Neural cell (in vitro differentiated cells): ENCODE results near the gene IL1A. TPM values are rescaled to one million over a fixed set of nuclear protein-coding genes. Genes with fewer than 3 reads are reported as not detected.

ENCODE experiments used
- H2AFZ ChIP-seq: fragments of 200-600, 300-800 bp; sonication (generic), shearing (Covaris generic); 2 replicates; pipeline ENCODE4 v1.6.0; 2014; ENCODE audit warnings: low read depth, mild to moderate bottlenecking, antibody characterized with exemption, low read length, moderate library complexity
- H3F3A ChIP-seq: fragments of 200-600 bp; shearing (Covaris generic); 2 replicates; pipeline ENCODE4 v1.6.1; 2016; ENCODE audit warnings: mild to moderate bottlenecking, moderate library complexity, mixed read lengths, antibody characterized with exemption, low read length; ENCODE audit not compliant: insufficient read depth, poor library complexity, severe bottlenecking
- H3K27ac ChIP-seq: fragments of 200-600, 300-800 bp; sonication (generic), shearing (Covaris generic); 2 replicates; pipeline ENCODE4 v1.5.1; 2014; ENCODE audit warnings: mild to moderate bottlenecking, low read length, moderate library complexity
- H3K27me3 ChIP-seq: fragments of 300-800, 200-600 bp; sonication (generic), shearing (Covaris generic); 2 replicates; pipeline ENCODE4 v1.6.0; 2014; ENCODE audit warnings: mild to moderate bottlenecking, low read depth, low read length, moderate library complexity; ENCODE audit not compliant: insufficient read depth
- H3K36me3 ChIP-seq: fragments of 300-800, 200-600 bp; sonication (generic), shearing (Covaris generic); 2 replicates; pipeline ENCODE4 v1.5.1; 2014; ENCODE audit warnings: mild to moderate bottlenecking, antibody characterized with exemption, low read length, moderate library complexity; ENCODE audit not compliant: insufficient read depth
- H3K4me2 ChIP-seq: fragments of 300-800, 200-600 bp; sonication (generic), shearing (Covaris generic); 2 replicates; pipeline ENCODE4 v1.6.0; 2014; ENCODE audit warnings: mild to moderate bottlenecking, low read length
- H3K4me3 ChIP-seq: fragments of 300-800, 200-600 bp; sonication (generic), shearing (Covaris generic); 2 replicates; pipeline ENCODE4 v1.5.1; 2014; ENCODE audit warnings: mild to moderate bottlenecking, low read length, moderate library complexity
- H3K79me2 ChIP-seq: fragments of 200-600 bp; shearing (Covaris generic); replicated peaks from 2 replicates; pipeline ENCODE4 v1.6.0; 2014; ENCODE audit warnings: mild to moderate bottlenecking, low read length, moderate library complexity; ENCODE audit not compliant: insufficient read depth
- H3K9ac ChIP-seq: fragments of 300-800, 200-600 bp; sonication (generic), shearing (Covaris generic); 2 replicates; pipeline ENCODE4 v1.6.1; 2016; ENCODE audit warnings: mild to moderate bottlenecking, low read length, mixed read lengths
- H3K9me2 ChIP-seq: fragments of 200-600 bp; shearing (Covaris generic); 2 replicates; pipeline ENCODE4 v1.6.1; 2016; ENCODE audit warnings: mild to moderate bottlenecking, low read length, mixed read lengths; ENCODE audit not compliant: insufficient read depth
- H3K9me3 ChIP-seq: fragments of 200-600, 300-800 bp; sonication (generic), shearing (Covaris generic); 2 replicates; pipeline ENCODE4 v1.6.1; 2016; ENCODE audit warnings: mild to moderate bottlenecking, mixed run types, low read length, moderate library complexity, mixed read lengths
- H4K20me1 ChIP-seq: fragments of 200-600 bp; shearing (Covaris generic); 2 replicates; pipeline ENCODE4 v1.6.1; 2016; ENCODE audit warnings: mild to moderate bottlenecking, mixed run types; ENCODE audit not compliant: insufficient read depth
- CTCF ChIP-seq: fragments of 450-650 bp; IDR thresholded peaks from 2 replicates; pipeline ENCODE4 v1.5.1; 2014; ENCODE audit warnings: antibody characterized with exemption, mild to moderate bottlenecking, moderate library complexity; ENCODE audit not compliant: poor library complexity, severe bottlenecking
- EP300 ChIP-seq: fragments of 450-650 bp; conservative IDR thresholded peaks from 2 replicates; pipeline ENCODE4 v1.6.1; 2014; ENCODE audit warnings: antibody characterized with exemption, mild to moderate bottlenecking, moderate library complexity; ENCODE audit not compliant: poor library complexity, severe bottlenecking
- EZH2 ChIP-seq: fragments of 200-600, 300-800 bp; shearing (Covaris generic), sonication (generic); IDR thresholded peaks from 2 replicates; pipeline ENCODE4 v1.6.1; 2014; ENCODE audit warnings: antibody characterized with exemption, low read length, borderline replicate concordance, mild to moderate bottlenecking; ENCODE audit not compliant: insufficient read depth, poor library complexity, severe bottlenecking
- MXI1 ChIP-seq: fragments of 450-650 bp; conservative IDR thresholded peaks from 2 replicates; pipeline ENCODE4 v1.6.1; 2014; ENCODE audit warnings: antibody characterized with exemption, mild to moderate bottlenecking; ENCODE audit not compliant: poor library complexity, severe bottlenecking
- POLR2AphosphoS5 ChIP-seq: IDR thresholded peaks from 2 replicates; pipeline ENCODE4 v1.6.1; 2012
- RAD21 ChIP-seq: fragments of 450-650 bp; conservative IDR thresholded peaks from 2 replicates; pipeline ENCODE4 v1.6.1; 2014; ENCODE audit warnings: antibody characterized with exemption, mild to moderate bottlenecking, moderate library complexity
- REST ChIP-seq: IDR thresholded peaks from 2 replicates; pipeline ENCODE4 v1.6.1; 2012; ENCODE audit warnings: borderline replicate concordance
- SMC3 ChIP-seq: fragments of 450-650 bp; conservative IDR thresholded peaks from 2 replicates; pipeline ENCODE4 v1.6.1; 2014; ENCODE audit warnings: antibody characterized with exemption, mild to moderate bottlenecking, moderate library complexity; ENCODE audit not compliant: poor library complexity
- TAF1 ChIP-seq: IDR thresholded peaks from 2 replicates; pipeline ENCODE4 v1.6.1; 2012; ENCODE audit warnings: low read depth
- polyA plus RNA-seq: library from polyadenylated mRNA; depleted of rRNA; stranded (reverse); fragments of >200 nt; gene quantifications from 2 replicates; pipeline ENCODE4 v1.2.3, GENCODE V29; 2014

Gene IL1A
- polyA plus RNA-seq, 1 donor from 2014 or later: 0.14 TPM

- H3K27me3 ChIP-seq: no peaks in the 10 kb centered on the region
- no peak overlapping the region for H2AFZ ChIP-seq
- no peak overlapping the region for H3K27ac ChIP-seq
- no peak overlapping the region for H3K4me2 ChIP-seq
- no peaks in the 10 kb centered on the region for H3K9me3 ChIP-seq
- H3K4me3 ChIP-seq: no peak overlapping the region
- H3K36me3 ChIP-seq: no peaks in the 10 kb centered on the region
- no peaks in the 10 kb centered on the region for H3F3A ChIP-seq
- no peak overlapping the region for H3K9ac ChIP-seq
- no peaks in the 10 kb centered on the region for H3K79me2 ChIP-seq
- no peaks in the 10 kb centered on the region for H3K9me2 ChIP-seq
- H4K20me1 ChIP-seq: no peaks in the 10 kb centered on the region
- no peak for TF ChIP-seq EZH2
- no peak for TF ChIP-seq CTCF
- TF ChIP-seq EP300: no peak
These were observed 43.4 kb upstream of the IL1A start for GRCh38 chr2:112827604-112828185.

GRCh38 chr2:112827009-112827408 is 42.7 kb upstream of the IL1A start:
- no peak overlapping the region for H2AFZ ChIP-seq
- no peaks in the 10 kb centered on the region for H3K27me3 ChIP-seq
- no peak overlapping the region for H3K27ac ChIP-seq
- H3K4me3 ChIP-seq: no peak overlapping the region
- no peaks in the 10 kb centered on the region for H3K9me3 ChIP-seq
- no peaks in the 10 kb centered on the region for H3F3A ChIP-seq
- TF ChIP-seq REST: no peak
- TF ChIP-seq RAD21: no peak
- TF ChIP-seq EP300: no peak
- no peak for TF ChIP-seq SMC3
- TF ChIP-seq TAF1: no peak
- no peak for TF ChIP-seq CTCF
- no peak for TF ChIP-seq POLR2AphosphoS5
- no peak for TF ChIP-seq EZH2
- TF ChIP-seq MXI1: no peak
- no peaks in the 10 kb centered on the region for H4K20me1 ChIP-seq
- no peaks in the 10 kb centered on the region for H3K9me2 ChIP-seq
- no peak overlapping the region for H3K4me2 ChIP-seq
- no peaks in the 10 kb centered on the region for H3K79me2 ChIP-seq
- no peak overlapping the region for H3K9ac ChIP-seq
- H3K36me3 ChIP-seq: no peaks in the 10 kb centered on the region
